GM18907 (cell line): ENCODE results near the gene S100Z.
A peak's percentile ranks its signal among the peaks of the same experiment; 100 is the strongest.
"Not testable (repeated sequence)": the region's sequence is repeated elsewhere in the genome, so short reads cannot be mapped to it uniquely, and the experiment has no call there.

Experiments used
- ATAC-seq: cut with Tn5 transposase; IDR thresholded peaks from one replicate; pipeline ENCODE4 v1.9.1; 2021; ENCODE audit warnings: mild to moderate bottlenecking, moderate library complexity; ENCODE audit not compliant: unreplicated experiment

Gene S100Z

DNA sequence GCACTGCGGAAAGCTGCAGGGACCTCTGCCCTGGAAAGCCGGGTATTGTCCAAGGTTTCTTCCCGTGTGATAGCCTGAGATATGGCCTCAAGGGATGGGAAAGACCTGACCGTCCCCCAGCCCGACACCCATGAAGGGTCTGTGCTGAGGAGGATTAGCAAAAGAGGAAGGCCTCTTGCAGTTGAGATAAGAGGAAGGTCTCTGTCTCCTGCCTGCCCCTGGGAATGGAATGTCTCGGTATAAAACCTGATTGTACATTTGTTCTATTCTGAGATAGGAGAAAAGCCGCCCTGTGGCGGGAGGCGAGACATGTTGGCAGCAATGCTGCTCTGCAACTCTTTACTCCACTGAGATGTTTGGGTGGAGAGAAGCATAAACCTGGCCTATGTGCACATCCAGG lies 95.4 kb downstream of the S100Z start:
- ATAC-seq: not testable (repeated sequence)

DNA sequence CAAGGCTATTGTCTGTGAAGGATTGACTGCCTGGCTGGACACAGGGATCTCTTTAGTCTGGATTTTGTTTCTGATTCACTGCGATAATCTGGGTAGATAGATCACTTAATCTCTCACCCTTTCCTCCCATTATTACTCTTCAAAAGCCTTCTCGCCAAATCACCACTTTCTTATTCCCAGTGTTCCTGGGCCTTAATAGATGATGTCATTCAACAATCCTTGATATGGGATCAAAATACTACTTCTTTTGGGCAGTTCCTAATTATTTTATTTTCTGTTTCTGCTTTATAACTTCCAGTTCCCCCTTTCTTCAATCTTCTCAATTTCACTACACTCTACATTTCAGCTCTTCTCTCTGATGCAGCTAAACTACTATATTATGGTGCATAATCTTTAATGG lies 96.3 kb downstream of the S100Z start:
- no peak for ATAC-seq

DNA sequence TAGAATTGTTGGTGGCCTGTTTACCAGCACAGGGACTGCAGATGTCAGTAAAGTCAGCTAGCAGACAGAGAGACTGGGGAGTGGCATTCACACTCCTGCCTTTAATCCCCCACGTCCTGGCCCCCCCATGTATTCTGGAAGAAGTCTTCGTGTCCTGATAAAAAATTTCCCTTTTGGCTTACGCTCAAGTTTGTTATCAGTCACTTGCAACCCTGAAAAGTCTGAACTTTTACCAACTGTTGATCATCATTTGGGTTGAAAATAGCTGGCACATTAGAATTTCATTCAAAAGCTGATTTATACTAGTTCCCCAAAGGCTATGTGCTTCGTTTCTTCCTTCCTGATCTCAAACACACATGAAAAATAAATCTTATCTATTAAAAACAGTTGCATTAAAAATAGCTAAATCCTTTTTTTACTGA lies 97.3 kb downstream of the S100Z start:
- no peak for ATAC-seq

DNA sequence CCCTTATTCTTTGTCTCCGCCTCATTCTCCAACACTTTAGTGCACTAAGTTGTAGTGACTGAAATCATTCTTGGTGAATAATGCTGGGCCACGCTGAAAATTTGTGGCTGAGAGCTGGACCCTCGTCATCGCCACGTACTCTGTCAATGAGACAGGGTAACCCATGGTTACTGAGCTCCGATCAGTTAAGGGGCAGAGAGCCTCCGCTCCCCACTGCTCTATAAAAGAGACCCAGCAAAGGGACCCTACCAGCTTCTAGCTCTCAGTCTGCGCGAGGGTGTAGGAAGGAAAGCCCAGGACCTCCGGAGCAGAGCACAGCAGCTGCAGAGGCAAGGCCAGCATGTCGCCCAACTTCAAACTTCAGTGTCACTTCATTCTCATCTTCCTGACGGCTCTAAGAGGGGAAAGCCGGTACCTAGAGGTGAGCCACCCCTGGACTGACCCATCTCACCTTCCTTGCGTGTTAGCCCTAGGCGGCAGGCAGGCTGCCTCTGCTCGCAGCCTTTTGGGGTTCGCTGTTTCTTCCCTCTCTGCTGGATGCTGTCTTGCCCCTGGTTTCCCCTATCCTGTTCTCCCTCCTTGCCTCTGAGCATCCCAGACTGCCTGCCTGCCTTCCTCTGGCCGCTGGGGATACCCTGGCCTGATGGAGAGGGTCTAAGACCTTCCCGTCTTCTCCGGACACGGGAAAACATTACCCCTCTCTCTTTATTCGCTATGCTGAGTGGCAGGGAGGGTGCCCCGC lies 103.2 kb downstream of the S100Z start, which contains the start of gene CRHBP:
Gene CRHBP (plus strand): TSS at position 251 of the 742 bp plus-strand sequence. CDS start 90 bp downstream, at position 341.
- ATAC-seq: no peak

DNA sequence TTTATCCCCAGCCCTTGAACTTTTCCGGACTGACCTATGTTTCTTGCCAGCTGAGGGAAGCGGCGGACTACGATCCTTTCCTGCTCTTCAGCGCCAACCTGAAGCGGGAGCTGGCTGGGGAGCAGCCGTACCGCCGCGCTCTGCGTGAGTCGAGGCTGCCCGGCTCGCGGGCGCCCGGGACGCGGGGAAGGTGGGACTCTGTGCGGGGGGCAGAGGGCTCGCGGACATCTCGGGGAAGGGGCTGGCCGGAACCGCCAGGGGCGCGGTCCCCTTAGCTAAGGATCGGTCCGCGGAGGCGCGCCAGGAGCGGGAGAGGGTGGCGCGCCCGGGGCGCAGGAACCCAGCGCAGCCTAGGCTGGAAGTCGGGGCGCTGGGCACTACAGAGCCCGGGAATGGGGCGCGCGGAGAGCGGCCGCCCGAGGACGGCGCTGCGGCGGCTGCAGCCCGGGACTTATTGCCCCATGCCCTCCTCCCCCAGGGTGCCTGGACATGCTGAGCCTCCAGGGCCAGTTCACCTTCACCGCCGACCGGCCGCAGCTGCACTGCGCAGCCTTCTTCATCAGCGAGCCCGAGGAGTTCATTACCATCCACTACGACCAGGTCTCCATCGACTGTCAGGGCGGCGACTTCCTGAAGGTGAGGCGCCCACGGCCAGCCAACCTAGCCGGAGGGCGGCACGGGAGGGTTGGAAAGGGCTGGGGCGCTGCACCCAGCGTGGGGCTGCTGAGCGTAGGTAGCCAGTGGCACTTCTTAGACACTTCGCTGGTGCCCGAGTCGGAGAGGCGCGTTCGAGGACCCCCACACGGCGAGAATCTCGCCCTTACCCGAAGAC lies 104.0 kb downstream of the S100Z start:
- ATAC-seq: no peak

DNA sequence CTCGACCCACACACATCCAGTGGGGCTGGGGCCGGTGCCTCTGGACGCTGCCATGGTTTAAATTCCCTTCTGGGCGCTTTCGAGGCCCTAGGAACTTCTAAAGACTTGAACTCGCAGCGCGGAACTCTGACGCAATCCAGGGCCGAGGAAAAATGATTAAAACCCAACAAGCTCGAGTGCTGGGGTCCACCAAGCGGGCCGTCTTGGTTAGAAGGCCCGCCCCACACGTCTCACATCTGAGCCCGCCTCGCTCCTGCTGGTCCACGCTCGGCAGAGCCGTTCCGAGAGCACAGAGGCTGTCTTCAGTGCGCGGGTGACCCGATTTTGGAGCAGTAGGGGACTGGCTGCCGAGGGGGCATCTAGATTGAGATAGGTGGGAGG lies 104.6 kb downstream of the S100Z start:
- no peak for ATAC-seq

DNA sequence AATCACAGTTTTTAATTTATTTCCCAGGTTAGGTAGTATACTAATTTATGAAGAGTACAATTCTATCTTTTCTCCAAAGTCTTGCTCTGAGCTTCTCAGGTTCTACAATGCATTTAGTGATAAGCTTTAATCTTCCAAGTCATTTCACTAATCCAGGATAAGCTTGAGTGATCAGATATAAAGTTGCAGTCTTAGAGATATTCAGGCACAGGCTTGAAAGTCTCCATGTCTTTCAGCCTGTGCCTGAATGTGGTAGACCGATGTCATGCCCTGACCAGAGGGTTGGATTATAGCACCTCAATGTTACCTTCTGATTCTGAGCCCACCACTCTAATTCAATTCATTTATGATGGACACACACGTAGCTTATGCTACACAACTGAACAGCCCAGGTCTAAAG lies 106.2 kb downstream of the S100Z start:
- no peak for ATAC-seq

DNA sequence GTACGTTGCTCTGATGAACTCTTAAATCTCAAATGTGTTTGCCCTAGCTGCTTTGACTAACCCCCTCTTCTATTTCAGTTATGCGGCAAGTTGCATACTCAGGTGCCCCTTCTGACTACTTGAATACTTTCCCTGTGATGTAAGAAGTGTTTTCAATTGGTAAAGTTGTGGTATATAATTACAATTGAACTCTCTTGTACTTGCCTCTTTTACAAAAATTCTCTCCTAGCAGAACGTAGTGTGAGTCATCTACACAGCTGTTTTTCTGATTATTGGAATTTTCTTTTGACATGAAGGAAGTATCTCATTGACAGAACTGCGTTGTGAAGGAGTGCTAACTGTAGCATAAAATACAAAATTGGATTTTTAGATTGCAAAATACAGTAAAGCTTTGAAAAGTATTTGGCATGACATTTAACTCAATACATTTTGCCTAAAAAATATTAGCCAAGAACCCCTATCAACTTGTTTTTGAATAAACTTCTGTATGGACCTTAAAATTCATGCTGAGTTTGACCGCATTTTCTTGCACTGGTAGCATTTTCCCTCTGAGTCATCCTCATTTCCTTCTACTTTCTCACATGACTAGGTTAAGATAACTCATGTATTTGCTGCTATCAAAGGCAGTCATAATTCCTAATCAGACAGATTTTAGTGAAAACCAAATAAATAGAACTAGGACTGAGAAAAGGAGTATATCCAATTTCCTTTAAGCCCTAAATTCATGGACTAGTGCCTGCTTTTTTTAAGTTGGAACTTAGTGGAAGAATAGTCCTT lies 109.4 kb downstream of the S100Z start:
- no peak for ATAC-seq

DNA sequence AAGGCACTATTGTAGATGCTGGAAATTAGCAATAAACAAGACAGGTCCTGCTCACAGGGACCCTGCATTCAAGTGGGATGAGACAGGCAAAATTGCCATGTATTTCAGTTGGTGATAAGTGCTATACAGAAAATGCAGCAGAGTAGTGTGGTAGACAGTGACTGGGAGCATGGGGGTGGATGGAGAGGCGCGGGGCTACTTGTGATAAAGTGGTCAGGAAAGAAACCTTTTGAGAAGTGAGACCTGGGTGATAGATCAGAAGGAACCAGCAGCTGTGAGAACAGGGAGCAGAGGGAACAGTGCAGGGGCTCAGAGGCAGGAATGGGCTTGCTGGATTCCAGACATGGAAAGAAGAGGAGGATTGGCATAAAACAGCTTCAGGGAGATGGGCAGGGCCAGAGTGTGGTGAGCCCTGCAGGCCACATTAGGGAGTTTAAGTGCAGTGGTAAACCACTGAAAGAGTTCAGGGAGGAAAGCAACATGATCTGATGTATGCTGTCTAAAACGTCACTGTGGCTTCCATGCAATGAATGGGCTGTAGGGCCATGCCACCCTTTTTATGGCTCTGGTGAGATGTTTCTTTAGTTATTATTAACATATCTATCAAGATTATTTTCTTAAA lies 110.3 kb downstream of the S100Z start:
- peak; percentile 74 for ATAC-seq

DNA sequence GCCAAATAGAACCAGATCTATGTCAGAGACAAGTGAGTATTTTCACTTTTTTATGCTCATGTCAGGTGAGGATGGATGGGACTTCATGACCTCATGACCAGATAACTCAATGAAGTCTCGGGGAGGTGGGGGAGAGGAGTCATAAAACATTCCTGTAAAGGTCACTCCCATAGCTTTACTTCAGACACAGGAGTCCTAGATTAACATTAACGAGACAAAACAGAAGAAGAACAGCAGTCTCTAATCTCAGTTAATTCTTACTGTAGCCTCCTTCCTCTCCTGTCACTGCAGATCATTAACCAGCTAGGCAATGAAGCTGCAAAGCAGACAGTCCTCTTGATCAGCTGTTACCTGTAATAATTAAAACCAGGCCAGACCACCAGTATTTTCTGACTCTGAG lies 114.2 kb downstream of the S100Z start:
- ATAC-seq: no peak
